Glutamatergic neuron (in vitro differentiated cells): ENCODE data around the gene GABRG2. TPM values are rescaled to one million over a fixed set of nuclear protein-coding genes. Genes with fewer than 3 reads are reported as not detected.

Source experiments
- DNase-seq: peaks from one replicate; pipeline ENCODE4 v3.0.0; 2022
- H3K27ac Mint-ChIP-seq: one replicate; pipeline ENCODE4 v1.8.0; 2020; ENCODE audit warnings: mild to moderate bottlenecking, mixed read lengths, inconsistent platforms; ENCODE audit not compliant: unreplicated experiment
- H3K27me3 Mint-ChIP-seq: one replicate; pipeline ENCODE4 v1.8.0; 2020; ENCODE audit warnings: mild to moderate bottlenecking, moderate library complexity, mixed read lengths, inconsistent platforms; ENCODE audit not compliant: unreplicated experiment
- H3K36me3 Mint-ChIP-seq: one replicate; pipeline ENCODE4 v1.8.0; 2020; ENCODE audit warnings: mild to moderate bottlenecking, mixed read lengths, inconsistent platforms; ENCODE audit not compliant: unreplicated experiment
- H3K4me1 Mint-ChIP-seq: one replicate; pipeline ENCODE4 v1.8.0; 2020; ENCODE audit warnings: mild to moderate bottlenecking, low read depth, mixed read lengths, inconsistent platforms; ENCODE audit not compliant: unreplicated experiment
- H3K4me3 Mint-ChIP-seq: one replicate; pipeline ENCODE4 v1.8.0; 2020; ENCODE audit warnings: mild to moderate bottlenecking, mixed read lengths, inconsistent platforms; ENCODE audit not compliant: unreplicated experiment
- H3K9me3 Mint-ChIP-seq: one replicate; pipeline ENCODE4 v1.8.0; 2020; ENCODE audit warnings: mild to moderate bottlenecking, moderate library complexity, mixed read lengths, inconsistent platforms; ENCODE audit not compliant: unreplicated experiment
- long read RNA-seq: library from polyadenylated mRNA; unstranded; transcript quantifications from one replicate; pipeline ENCODE4 v2.0.0, GENCODE V29; 2020; ENCODE audit not compliant: unreplicated experiment
- total RNA-seq: library from RNA; stranded (reverse); fragmentation: NEBNext Ultra II Directional; extraction: Animal tissue kit (Norgen Biotek cat#: 25700); gene quantifications from one replicate; pipeline ENCODE4 v1.2.1, GENCODE V29; 2021; ENCODE audit not compliant: unreplicated experiment
- TF ChIP-seq, protein P1 (sequence below): fragments of 200-600 bp; sonication (generic); IDR thresholded peaks from one replicate; pipeline ENCODE4 v1.5.0; 2021; ENCODE audit not compliant: partially characterized antibody, unreplicated experiment

The GABRG2 gene
- total RNA-seq = 4.5 TPM
- long read RNA-seq, partial matches to known transcripts = 0 of 1 reads
- long read RNA-seq, other reads (novel, unspliced or antisense) = 1 of 1 reads

DNA sequence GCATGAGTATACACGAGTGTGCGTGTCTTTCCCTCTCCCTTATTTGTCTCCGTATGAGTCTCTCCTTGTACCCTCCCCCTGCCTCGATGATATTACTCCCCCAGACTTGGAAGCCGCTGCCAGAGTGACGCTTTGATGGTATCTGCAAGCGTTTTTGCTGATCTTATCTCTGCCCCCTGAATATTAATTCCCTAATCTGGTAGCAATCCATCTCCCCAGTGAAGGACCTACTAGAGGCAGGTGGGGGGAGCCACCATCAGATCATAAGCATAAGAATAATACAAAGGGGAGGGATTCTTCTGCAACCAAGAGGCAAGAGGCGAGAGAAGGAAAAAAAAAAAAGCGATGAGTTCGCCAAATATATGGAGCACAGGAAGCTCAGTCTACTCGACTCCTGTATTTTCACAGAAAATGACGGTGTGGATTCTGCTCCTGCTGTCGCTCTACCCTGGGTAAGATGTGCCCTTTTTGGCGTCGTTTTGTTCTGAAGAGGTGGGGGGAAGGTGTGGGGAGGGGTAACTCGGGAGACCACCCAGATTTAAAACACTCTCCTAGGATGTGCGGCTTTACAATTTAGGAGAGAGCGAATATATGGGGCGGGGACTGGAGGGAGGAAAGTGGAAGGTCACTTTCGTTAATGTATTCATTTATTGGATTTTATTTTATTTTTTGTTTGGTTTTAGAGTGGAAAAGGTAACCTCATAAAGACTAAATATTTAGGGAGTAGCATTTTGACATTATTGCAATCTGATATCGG is at the start of gene GABRG2:
Gene GABRG2 (plus strand): TSS at position 119 of the 757 bp plus-strand sequence. CDS start 227 bp downstream, at position 346.
- peak; percentile 22 for DNase-seq
- peaks cover 3% of the 10 kb centered on the region for H3K27me3 Mint-ChIP-seq
- H3K4me3 Mint-ChIP-seq = peak within 1 kb of the TSS; percentile 97
- no peaks in the 10 kb centered on the region for H3K36me3 Mint-ChIP-seq
- peak within 1 kb of the TSS; percentile 67 for H3K27ac Mint-ChIP-seq
- peaks cover 2% of the 10 kb centered on the region for H3K4me1 Mint-ChIP-seq
- H3K9me3 Mint-ChIP-seq = no peaks in the 10 kb centered on the region
- TF ChIP-seq, protein P1, sequence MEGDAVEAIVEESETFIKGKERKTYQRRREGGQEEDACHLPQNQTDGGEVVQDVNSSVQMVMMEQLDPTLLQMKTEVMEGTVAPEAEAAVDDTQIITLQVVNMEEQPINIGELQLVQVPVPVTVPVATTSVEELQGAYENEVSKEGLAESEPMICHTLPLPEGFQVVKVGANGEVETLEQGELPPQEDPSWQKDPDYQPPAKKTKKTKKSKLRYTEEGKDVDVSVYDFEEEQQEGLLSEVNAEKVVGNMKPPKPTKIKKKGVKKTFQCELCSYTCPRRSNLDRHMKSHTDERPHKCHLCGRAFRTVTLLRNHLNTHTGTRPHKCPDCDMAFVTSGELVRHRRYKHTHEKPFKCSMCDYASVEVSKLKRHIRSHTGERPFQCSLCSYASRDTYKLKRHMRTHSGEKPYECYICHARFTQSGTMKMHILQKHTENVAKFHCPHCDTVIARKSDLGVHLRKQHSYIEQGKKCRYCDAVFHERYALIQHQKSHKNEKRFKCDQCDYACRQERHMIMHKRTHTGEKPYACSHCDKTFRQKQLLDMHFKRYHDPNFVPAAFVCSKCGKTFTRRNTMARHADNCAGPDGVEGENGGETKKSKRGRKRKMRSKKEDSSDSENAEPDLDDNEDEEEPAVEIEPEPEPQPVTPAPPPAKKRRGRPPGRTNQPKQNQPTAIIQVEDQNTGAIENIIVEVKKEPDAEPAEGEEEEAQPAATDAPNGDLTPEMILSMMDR = no peak

DNA sequence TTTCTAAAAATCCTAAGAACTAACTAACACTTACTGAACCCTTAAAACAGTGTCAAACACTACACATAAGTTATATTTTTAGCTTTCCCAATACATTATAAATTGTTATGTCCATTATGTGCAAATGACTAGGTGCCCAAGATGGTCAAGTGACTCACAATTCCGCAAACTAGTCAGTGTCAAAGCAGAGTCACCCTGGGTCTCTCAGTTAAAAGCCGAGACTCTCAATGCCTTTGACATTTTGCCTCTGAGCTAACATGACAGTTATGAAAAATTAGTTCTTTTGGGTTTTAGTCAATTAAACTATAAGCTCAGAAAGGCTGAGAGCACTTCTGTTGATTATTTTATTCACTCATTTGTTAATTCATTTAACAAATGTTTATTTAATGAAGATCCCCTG is 42.3 kb upstream of the GABRG2 start:
- Mint-ChIP-seq H3K9me3 (no peaks in the 10 kb centered on the region), H3K36me3 (no peaks in the 10 kb centered on the region), H3K27me3 (no peaks in the 10 kb centered on the region), H3K4me1 (no peaks in the 10 kb centered on the region), H3K4me3 (no peak overlapping the region), H3K27ac (no peak overlapping the region)
- DNase-seq = no peak
- TF ChIP-seq, protein P1 = no peak

DNA sequence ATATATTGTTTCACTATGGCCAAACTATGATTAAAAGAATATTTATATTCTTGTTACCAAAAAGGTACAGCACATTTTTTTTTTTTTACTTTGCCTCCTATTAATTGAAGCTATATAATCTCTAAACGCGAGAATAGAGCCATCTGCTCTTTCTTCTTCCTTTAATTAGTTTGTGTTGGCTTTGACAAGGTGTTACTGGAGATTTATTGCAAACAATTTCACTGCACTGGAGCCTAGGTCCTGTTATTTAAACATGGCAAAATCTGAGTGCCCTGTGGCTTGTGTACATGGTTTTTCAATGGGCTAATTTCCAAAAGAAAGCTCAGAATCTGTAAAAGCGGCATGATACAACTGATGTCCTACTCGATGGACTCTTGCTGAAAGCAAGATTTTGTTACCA is 40.8 kb upstream of the GABRG2 start:
- H3K36me3 Mint-ChIP-seq = no peaks in the 10 kb centered on the region
- no peak overlapping the region for H3K27ac Mint-ChIP-seq
- H3K4me1 Mint-ChIP-seq = no peaks in the 10 kb centered on the region
- H3K9me3 Mint-ChIP-seq = no peaks in the 10 kb centered on the region
- H3K4me3 Mint-ChIP-seq = no peak overlapping the region
- TF ChIP-seq, protein P1 = no peak
- no peak for DNase-seq
- H3K27me3 Mint-ChIP-seq = no peaks in the 10 kb centered on the region

DNA sequence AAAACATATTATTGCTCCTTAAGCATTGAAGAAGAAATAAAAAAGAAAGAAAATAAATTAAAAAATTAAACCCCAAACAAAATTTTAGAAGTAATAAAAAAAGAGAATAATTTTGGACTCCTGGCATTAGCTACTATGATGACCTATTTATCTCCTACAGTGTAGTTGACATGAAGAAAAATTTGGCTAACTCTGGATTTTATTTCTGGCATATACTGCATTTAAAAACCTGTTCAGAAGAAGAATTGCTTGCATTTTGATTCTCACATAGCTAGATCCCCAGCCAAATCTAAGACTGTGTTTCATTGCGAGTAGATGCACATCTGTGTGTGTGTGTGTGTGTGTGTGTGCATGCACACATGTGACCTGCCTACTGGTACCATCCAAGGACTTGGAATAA is 30.1 kb upstream of the GABRG2 start:
- H3K27me3 Mint-ChIP-seq = no peaks in the 10 kb centered on the region
- peaks cover 3% of the 10 kb centered on the region for H3K4me1 Mint-ChIP-seq
- H3K9me3 Mint-ChIP-seq = no peaks in the 10 kb centered on the region
- no peaks in the 10 kb centered on the region for H3K36me3 Mint-ChIP-seq
- DNase-seq = no peak
- H3K4me3 Mint-ChIP-seq = peak overlapping the region; percentile 26
- H3K27ac Mint-ChIP-seq = no peak overlapping the region
- TF ChIP-seq, protein P1 = no peak

DNA sequence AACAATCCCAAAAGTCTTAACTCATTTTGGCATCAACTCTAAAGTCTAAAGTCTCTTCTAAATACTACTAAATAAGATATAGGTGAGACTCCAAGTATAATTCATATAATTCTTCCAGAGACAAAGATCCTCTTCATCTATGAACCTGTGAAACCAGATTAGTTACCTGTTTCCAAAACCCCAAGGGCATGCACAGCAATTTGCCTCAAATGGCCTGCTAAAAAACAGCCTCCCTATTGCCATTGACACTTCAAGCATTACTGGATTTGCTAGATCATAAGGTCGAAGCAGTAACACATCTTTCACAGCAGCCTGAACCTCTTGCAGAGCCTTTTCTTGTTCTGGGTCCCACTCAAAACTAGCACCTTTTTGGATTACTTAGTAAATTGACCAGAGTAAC is 20.3 kb upstream of the GABRG2 start:
- Mint-ChIP-seq H3K4me1 (peaks cover 1% of the 10 kb centered on the region), H3K27me3 (no peaks in the 10 kb centered on the region), H3K27ac (no peak overlapping the region), H3K36me3 (no peaks in the 10 kb centered on the region), H3K4me3 (no peak overlapping the region), H3K9me3 (no peaks in the 10 kb centered on the region)
- TF ChIP-seq, protein P1 = no peak
- DNase-seq = no peak
